ENCODE results near the gene ACP7.
"Not testable (repeated sequence)": the region's sequence is repeated elsewhere in the genome, so short reads cannot be mapped to it uniquely, and the experiment has no call there.

ACP7 gene, protein sequence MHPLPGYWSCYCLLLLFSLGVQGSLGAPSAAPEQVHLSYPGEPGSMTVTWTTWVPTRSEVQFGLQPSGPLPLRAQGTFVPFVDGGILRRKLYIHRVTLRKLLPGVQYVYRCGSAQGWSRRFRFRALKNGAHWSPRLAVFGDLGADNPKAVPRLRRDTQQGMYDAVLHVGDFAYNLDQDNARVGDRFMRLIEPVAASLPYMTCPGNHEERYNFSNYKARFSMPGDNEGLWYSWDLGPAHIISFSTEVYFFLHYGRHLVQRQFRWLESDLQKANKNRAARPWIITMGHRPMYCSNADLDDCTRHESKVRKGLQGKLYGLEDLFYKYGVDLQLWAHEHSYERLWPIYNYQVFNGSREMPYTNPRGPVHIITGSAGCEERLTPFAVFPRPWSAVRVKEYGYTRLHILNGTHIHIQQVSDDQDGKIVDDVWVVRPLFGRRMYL

GRCh38 chr19:39083983-39084731 is at the start of gene ACP7:
Gene ACP7 (plus strand): TSS chr19:39084368. CDS start chr19:39085270, 902 bp downstream.
- DNase-seq = no peak

DNA sequence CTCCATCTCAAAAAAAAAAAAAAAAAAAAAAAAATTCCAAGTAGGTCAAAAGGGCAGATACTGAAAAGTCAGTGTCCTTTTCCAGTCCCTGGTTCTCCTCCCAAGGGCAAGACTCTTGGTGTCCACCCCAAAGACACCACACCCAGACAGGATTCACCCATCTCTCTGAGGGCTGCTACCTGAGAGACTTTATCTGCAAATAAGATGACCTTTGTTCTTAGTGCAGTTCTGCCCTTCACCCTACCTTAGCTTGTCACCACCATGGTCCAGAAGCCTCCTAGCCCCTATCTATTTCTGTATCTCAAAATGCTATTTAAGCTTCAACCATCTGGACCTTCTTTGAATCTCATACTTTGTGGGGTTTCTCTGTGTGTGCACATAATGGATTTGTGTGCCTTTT is 47.6 kb upstream of the ACP7 start:
- no peak for DNase-seq

DNA sequence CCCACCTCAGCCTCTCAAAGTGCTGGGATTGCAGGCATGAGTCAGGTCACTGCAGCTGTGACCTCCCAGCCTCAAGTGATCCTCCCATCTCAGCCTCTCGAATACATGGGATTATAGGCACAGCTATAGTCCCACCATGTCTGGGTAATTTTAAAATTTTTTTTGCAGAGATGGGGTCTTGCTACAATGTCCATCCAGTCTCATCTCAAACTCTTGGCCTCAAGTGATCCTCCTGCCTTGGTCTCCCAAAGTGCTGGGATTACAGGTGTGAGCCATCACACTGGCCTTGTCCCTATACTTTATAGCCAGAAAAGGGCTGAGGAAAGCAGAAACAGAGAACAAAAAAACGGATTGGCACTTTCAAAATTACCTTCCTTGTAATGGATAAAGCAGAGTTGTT is 47.0 kb upstream of the ACP7 start:
- no peak for DNase-seq

DNA sequence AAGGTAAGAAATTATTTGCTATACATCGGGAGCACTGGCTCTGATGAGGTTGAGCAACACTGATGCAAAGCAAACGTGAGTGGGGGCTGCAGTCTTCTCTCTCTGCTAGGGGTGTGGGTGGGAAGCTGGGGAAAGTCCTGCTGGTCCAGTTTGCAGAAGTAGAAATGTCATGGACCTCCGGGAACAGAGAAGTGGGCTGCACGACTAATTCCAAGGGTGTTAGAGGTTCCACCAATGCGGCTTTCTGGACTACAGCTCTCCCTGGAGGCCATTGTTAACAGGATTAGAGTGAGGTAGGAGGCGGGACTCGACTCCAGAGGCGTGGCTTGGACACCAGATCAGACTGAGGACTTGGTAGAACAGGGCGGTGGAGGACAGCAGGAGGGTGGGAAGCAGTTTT is 46.1 kb upstream of the ACP7 start:
- DNase-seq = no peak

GRCh38 chr19:39045506-39045905 is 38.7 kb upstream of the ACP7 start:
- no peak for DNase-seq

GRCh38 chr19:39046037-39046821 is 37.9 kb upstream of the ACP7 start:
- DNase-seq = no peak

DNA sequence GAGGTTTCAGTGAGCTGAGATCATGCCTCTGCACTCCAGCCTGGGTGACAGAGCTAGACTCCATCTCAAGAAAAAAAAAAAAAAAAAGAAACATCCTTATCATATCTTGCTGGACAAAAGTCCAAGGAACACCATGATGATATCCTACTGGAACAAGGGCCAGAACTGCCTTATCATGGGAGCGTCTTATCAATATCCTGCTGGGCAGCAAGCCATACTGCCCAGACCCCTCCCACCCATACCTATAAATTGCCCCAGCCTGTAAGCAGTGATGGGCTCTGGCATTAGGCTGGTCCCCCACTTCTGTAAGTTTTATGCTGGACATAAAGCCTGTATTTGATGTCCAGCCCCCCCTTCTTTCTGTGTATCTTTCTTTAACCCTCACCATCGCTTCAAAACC is 37.1 kb upstream of the ACP7 start:
- DNase-seq = no peak

GRCh38 chr19:39052243-39052746 is 31.9 kb upstream of the ACP7 start:
- no peak for DNase-seq

- DNase-seq = no peak
Observed at GRCh38 chr19:39052846-39053245, 31.3 kb upstream of the ACP7 start.

GRCh38 chr19:39053276-39054090 is 30.7 kb upstream of the ACP7 start:
- no peak for DNase-seq

DNA sequence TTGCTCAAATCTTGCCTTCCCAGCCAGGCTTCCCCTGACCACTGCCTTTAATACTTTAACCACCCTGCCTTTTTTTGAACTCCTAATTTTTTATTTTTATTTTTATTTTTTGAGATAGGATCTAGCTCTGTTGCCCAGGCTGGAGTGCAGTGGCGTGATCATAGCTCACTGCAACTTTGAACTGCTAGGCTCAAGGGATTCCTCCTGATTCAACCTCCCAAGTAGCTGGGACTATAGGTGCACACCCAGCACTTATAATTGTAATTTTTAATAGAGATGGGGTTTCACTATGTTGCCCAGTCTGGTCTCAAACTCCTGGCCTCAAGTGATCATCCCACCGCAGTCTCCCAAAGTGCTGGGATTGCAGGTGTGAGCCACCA is 30.1 kb upstream of the ACP7 start:
- DNase-seq = no peak

DNA sequence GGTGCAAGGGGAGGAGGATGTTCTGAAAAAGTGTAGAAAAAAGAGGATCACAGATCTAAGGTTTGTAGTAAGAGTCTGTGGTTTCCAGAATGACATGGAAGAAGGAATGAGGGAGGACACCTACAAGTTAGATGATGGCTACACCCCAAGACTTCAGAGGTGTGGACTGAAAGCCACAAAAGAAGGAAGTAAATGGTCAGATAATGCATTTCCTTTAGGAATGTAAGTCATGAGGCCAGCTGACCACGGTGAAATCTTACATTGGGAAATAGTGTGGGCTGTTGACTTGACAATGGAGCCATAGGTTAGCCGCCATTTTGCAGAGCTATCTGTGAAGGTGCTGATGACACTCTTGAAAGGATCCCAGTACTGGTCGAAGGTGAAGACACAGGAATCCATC is 26.6 kb upstream of the ACP7 start:
- no peak for DNase-seq

DNA sequence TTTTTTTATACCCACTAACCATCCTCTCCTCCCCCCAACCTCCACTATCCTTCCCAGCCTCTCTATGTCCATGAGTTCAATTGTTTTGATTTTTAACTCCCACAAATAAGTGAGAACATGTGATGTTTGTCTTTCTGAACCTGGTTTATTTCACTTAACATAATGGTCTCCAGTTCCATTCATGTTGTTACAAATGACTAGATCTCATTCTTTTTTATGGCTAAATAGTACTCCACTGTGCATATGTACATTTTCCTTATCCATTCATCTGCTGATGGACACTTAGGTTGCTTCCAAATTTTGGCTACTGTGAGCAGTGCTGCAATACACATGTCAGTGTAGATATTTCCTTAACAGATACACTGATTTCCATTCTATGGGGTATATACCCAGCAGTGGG is 24.9 kb upstream of the ACP7 start:
- DNase-seq = no peak

- DNase-seq = no peak
Observed at GRCh38 chr19:39060171-39060570, 24.0 kb upstream of the ACP7 start.

DNA sequence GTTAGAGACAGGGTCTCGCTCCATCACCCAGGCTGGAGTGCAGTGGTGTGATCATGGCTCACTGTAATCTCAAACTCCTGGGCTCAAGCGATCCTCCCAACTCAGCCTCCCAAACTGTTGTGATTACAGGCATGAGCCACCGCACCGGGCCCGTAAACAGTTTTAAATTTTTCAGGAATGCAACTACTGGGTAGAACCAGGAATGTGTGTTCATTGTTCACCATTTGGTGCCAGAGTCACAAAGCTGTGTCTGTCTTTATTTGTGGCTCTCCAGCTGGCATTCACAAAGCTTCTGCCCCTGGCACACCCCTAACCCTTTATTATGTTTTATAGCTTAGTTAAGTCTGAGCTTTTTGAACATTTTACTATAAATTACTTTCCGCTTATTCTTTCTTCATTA is 19.8 kb upstream of the ACP7 start:
- no peak for DNase-seq

DNA sequence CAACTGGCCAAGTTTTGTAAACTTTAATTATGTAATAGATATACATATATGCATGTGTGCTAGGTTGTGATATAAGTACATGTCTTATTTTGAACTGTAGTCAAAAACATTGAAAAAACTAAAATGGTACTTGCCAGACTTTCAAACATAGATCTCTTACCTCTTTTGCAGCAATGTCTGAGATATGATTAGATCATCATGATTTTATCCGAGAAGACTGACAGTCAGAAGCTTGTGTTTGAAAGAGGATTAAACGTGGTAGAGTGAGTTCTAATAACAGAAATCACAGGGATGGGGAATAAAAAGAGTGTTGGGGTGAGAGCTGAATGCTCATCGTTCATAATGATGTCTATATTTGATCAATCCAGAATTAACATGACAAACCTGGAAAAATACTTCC is 18.2 kb upstream of the ACP7 start:
- DNase-seq = no peak

GRCh38 chr19:39067104-39067503 is 17.1 kb upstream of the ACP7 start:
- DNase-seq = no peak

DNA sequence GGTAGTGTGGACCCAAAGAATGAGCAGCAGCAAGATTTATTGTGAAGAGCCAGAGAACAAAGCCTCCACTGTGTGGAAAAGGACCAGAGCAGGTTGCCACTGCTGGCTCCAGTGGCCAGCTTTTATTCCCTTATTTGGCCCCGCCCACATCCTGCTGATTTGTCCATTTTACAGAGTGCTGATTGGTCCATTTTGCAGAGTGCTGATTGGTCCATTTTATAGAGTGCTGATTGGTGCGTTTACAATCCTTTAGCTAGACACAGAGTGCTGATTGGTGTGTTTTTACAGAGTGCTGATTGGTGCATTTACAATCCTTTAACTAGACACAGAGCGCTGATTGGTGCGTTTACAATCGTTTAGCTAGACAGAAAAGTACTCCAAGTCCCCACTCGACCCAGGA is 15.9 kb upstream of the ACP7 start:
- not testable (repeated sequence) for DNase-seq

- DNase-seq = no peak
Observed at GRCh38 chr19:39070888-39071287, 13.3 kb upstream of the ACP7 start.

DNA sequence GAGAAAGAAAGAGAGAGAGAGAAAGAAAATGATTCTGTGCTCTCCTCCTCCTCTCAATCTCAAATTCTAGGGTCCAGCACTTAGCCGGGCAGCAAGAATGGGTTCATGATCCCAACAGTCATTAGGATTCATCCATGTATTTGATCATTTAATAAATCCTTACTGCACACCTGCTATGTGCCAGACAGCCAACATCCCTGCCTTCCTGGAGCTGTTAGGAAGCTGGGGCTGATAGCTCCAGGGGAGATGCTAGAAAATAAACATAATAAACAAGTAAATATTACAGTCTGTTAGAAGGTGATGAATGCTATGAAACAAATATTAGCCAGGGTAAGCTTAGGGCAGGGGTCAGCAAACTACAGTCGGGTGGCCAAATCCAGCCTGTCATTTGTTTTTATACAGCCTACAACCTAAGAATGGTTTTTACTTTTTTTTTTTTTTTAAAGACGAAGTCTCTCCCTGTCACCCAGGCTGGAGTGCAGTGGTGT is 9.9 kb upstream of the ACP7 start:
- no peak for DNase-seq

GRCh38 chr19:39074942-39075341 is 9.2 kb upstream of the ACP7 start:
- DNase-seq = no peak

DNA sequence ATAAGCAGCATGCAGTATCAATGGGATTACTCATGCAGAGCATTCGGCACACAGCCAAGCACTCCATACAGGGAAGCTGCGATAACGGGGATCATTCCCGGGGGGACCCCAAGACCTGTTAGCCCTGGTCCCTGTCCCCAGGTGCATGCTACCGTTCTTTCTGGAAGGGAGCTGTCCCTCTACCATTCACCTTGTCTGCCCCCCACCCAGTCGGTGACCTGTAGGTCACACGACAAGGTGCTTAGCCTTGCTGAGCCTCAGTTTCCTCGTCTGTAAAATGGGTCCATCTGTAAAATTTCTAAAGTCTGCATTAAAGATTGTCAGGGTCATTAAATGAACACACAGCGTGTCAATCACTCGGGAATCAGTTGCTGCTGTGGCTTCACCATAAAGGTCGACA is 6.8 kb upstream of the ACP7 start:
- DNase-seq = no peak

All from NCI-H774 (cell line).